SK-MEL-5 (cell line): ENCODE measurements around the gene PEX14. TPM values are rescaled to one million over a fixed set of nuclear protein-coding genes. Genes with fewer than 3 reads are reported as not detected.
"Not testable (repeated sequence)": the region's sequence is repeated elsewhere in the genome, so short reads cannot be mapped to it uniquely, and the experiment has no call there.

ENCODE experiments used
- DNase-seq: peaks from one replicate; pipeline ENCODE4 v3.0.0-alpha.2; 2016; ENCODE audit warnings: low read depth, low spot score
- in situ Hi-C: cut with HindIII; loops from 2 replicates; pipeline ENCODE4 v1.10.0; 2016; ENCODE audit warnings: low sequenced_read_pairs, high pct_unique_total_duplicates, low pct_unique_long_range_greater_than_20kb
- total RNA-seq: library from RNA; depleted of rRNA; stranded (reverse); fragments of >200 nt; shearing (Covaris generic); gene quantifications from 2 replicates; pipeline ENCODE4 v1.2.3, GENCODE V29; 2014

The PEX14 gene
- total RNA-seq, 1 experiment from 2014 or later, result 9.7 TPM

- in situ Hi-C loops, result no loop called here
- DNase-seq, result no peak
Observed at GRCh38 chr1:10475510-10475909, 760 bp downstream of the PEX14 start.

GRCh38 chr1:10479296-10479695 is 4.5 kb downstream of the PEX14 start:
- in situ Hi-C loops, result no loop called here

GRCh38 chr1:10480614-10481013 is 5.9 kb downstream of the PEX14 start:
- DNase-seq, result no peak
- in situ Hi-C loops, result no loop called here

More at GRCh38 chr1:10479296-10479695, 4.5 kb downstream of the PEX14 start:
- DNase-seq, result no peak

- in situ Hi-C loops, result no loop called here
- DNase-seq, result no peak
Observed at GRCh38 chr1:10484521-10484920, 9.8 kb downstream of the PEX14 start.

GRCh38 chr1:10489291-10490055 is 14.7 kb downstream of the PEX14 start:
- in situ Hi-C loops, result no loop called here
- DNase-seq, result no peak

- no peak for DNase-seq
- in situ Hi-C loops, result no loop called here
Observed at GRCh38 chr1:10490286-10490970, 15.7 kb downstream of the PEX14 start.

GRCh38 chr1:10494418-10494753 is 19.6 kb downstream of the PEX14 start:
- in situ Hi-C loops, result no loop called here
- DNase-seq, result no peak

- in situ Hi-C loops, result no loop called here
Observed at GRCh38 chr1:10494754-10495474, 20.2 kb downstream of the PEX14 start.

GRCh38 chr1:10495475-10495817 is 20.7 kb downstream of the PEX14 start:
- no peak for DNase-seq
- in situ Hi-C loops, result no loop called here

More at GRCh38 chr1:10494754-10495474, 20.2 kb downstream of the PEX14 start:
- peak; percentile 67 for DNase-seq

GRCh38 chr1:10495952-10496351 is 21.2 kb downstream of the PEX14 start:
- DNase-seq, result no peak
- in situ Hi-C loops, result no loop called here

GRCh38 chr1:10497109-10497508 is 22.4 kb downstream of the PEX14 start:
- no peak for DNase-seq
- in situ Hi-C loops, result no loop called here

- in situ Hi-C loops, result no loop called here
- no peak for DNase-seq
Observed at GRCh38 chr1:10498231-10498630, 23.5 kb downstream of the PEX14 start.

- DNase-seq, result no peak
- in situ Hi-C loops, result no loop called here
Observed at GRCh38 chr1:10502206-10502605, 27.5 kb downstream of the PEX14 start.

- DNase-seq, result no peak
- in situ Hi-C loops, result no loop called here
Observed at GRCh38 chr1:10504249-10504648, 29.5 kb downstream of the PEX14 start.

GRCh38 chr1:10506046-10506676 is 31.4 kb downstream of the PEX14 start:
- in situ Hi-C loops, DNase-seq: not testable (repeated sequence)

GRCh38 chr1:10506677-10507047 is 31.9 kb downstream of the PEX14 start:
- in situ Hi-C loops, result no loop called here
- no peak for DNase-seq

GRCh38 chr1:10507111-10507879 is 32.5 kb downstream of the PEX14 start:
- peak; percentile 73 for DNase-seq
- in situ Hi-C loops, result no loop called here
